Eye (tissue), 1 donor: ENCODE data around the gene SART3.

Experiments
- DNase-seq: peaks from one replicate; pipeline ENCODE4 v3.0.0-alpha.2; 2015

Gene SART3, protein sequence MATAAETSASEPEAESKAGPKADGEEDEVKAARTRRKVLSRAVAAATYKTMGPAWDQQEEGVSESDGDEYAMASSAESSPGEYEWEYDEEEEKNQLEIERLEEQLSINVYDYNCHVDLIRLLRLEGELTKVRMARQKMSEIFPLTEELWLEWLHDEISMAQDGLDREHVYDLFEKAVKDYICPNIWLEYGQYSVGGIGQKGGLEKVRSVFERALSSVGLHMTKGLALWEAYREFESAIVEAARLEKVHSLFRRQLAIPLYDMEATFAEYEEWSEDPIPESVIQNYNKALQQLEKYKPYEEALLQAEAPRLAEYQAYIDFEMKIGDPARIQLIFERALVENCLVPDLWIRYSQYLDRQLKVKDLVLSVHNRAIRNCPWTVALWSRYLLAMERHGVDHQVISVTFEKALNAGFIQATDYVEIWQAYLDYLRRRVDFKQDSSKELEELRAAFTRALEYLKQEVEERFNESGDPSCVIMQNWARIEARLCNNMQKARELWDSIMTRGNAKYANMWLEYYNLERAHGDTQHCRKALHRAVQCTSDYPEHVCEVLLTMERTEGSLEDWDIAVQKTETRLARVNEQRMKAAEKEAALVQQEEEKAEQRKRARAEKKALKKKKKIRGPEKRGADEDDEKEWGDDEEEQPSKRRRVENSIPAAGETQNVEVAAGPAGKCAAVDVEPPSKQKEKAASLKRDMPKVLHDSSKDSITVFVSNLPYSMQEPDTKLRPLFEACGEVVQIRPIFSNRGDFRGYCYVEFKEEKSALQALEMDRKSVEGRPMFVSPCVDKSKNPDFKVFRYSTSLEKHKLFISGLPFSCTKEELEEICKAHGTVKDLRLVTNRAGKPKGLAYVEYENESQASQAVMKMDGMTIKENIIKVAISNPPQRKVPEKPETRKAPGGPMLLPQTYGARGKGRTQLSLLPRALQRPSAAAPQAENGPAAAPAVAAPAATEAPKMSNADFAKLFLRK

DNA sequence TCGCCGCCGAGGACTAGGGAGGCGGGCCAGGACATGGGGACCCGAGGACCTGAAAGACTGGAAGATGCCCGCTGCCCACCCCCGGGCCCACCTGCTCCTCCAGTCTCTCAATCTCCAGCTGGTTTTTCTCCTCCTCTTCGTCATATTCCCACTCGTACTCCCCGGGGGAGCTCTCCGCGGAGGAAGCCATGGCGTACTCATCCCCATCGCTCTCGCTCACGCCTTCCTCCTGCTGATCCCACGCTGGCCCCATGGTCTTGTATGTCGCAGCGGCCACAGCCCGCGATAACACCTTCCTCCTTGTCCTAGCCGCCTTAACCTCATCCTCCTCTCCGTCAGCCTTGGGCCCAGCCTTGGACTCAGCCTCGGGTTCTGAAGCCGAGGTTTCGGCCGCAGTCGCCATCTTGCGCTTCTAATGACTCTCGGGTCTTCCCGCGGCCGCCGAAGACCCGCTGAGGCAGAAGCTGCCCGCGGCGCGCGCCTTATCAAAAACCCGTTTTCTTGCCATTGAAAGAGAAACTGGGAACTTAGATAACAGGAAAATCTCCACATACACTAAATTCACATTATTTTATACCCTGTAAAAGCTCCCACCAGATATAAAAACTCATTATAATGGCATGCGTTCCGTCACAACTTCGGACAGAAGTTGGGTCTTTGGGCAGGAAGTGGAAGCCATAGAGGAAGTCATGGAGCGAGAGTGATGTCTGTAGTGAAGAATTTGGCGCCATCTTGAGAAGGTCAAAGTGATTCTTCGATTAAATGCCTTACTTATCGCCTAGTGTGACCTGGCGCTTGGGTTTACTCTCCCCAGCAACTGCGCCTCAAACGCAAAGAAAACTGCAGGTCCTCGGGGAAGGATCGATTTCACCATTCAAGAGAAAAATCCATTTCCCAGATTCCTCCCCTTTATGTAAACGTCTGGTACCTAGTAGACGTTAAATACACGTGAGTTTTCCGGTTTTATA, at the start of gene SART3:
Gene SART3 (minus strand): TSS at position 422 of the 968 bp plus-strand sequence. CDS start 19 bp downstream, at position 403.
- peak; percentile 98 for DNase-seq

DNA sequence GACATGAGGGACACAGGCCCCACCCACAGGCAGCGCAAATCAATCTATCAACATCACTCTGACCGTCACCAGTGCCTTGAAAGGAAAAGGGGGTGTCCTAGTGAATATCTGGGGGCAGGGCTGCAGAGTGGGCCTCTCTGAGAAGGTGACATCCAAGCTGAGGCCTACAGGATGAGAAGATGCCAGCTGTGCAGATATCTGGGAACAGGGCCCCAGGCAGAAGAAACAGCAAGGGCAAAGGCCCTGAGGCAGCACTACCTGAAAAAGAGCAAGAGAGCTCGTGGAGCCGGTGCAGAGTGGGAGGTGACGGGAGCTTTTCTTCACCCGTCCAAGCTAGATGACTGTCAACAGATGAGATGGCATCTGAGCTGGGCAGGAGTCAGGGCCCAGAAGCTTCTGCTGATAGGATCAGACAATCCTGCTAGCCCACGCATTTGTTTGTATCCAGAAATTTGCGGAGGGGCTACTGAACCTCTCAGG, 49.4 kb upstream of the SART3 start:
- no peak for DNase-seq

DNA sequence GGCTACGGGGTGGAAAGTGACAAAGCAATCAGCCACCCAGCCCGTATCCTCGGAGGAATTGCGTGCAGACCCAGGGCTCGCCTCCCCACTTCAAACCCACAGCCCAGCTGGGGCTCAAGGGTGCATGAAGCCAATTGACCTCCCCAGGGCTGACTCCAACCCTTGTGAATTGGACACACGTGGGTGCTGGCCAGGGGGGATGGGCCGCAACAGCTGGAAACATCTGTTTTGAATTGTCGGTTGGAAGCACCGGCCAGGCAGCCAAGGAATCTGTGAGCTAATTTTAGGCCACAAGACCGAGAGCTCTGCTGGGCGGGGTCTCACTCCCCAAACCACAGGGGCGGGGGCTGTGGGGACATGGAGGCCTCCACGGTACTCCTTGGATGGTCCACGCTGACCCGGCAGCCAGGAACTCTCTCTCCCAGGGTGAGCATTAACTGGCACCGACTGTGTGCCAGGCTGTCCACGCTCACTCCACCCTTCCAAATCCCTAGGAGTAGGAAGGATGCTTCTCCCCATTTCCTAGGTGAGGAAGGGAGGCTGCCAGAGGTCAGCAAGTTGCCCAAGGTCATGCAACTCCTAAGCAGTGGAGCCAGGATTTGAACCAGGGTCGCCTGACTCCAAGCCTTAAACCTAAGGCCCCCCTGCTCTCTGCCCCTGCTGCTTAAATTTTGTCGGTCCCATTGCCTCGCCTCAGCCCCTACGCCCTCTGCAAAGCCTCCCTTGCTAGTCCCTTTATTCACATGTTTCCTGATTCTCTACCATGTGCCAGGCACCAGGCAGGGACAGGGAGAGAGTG, 48.8 kb upstream of the SART3 start:
- peak; percentile 85 for DNase-seq

DNA sequence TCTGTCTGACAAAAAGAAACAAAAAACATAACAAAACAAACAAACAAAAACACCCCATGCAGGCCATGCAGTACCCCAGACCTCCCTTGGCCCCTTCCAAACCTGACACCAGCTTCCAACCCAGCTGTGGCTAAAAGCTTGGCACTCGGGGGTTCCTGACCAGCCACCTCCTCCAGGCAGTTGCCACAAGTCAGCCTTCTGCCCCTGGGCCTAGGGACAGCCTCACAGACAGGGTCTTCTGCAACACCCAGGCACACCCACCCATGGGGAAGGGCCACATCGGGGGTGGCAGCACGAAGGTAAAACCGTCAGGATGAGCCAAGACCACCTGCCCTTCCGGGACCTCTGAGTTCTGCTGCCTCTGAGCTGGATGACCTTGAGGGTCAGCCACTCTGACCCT, 47.6 kb upstream of the SART3 start:
- DNase-seq: no peak

DNA sequence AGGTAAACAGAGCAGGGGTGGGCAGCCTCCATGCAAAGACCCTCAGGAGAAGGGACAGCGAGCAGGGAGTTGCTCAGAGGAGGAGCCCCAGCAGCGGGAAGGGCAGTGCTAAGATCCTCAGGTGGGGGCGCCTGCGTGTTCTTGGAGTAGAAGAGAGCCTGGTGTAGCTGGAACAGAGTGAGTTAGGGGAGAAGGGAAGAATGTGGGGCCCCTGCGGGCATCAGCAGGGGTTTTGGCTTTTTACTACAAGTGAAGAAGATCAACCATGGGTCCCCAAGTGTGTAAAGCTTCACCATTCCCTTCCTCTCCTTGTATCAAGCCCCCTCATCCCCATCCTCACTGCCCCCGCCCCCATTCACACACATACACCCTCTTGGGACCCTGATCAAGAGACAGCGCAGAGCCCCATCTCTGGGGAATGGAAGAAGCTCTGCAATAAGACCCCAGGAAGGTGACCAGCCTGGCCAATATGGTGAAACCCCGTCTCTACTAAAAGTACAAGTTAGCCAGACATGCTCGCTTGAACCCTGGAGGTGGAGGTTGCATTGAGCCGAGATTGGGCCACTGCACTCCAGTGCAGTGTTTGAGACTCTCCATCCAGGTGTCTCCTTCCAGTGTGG, 47.1 kb upstream of the SART3 start:
- no peak for DNase-seq

DNA sequence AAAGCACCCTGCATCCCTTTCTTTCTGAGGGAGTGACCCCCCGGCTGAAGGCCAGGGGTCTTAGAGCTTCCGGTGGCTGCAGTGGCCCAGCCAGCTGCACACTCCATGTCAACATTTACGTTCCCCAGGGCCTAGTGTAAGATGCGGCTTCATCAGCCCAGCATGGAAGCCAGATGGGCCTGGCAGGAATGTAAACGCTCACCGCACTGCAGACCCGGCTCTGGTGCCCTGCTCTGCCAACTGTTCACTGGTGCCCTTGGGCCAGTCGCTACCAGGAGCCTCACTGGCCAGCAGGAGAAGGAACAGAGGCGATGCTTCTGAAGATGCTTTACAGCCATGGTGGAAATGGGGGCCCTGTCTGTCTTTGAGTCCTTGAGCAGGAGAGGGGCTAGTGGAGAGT, 45.5 kb upstream of the SART3 start:
- no peak for DNase-seq

DNA sequence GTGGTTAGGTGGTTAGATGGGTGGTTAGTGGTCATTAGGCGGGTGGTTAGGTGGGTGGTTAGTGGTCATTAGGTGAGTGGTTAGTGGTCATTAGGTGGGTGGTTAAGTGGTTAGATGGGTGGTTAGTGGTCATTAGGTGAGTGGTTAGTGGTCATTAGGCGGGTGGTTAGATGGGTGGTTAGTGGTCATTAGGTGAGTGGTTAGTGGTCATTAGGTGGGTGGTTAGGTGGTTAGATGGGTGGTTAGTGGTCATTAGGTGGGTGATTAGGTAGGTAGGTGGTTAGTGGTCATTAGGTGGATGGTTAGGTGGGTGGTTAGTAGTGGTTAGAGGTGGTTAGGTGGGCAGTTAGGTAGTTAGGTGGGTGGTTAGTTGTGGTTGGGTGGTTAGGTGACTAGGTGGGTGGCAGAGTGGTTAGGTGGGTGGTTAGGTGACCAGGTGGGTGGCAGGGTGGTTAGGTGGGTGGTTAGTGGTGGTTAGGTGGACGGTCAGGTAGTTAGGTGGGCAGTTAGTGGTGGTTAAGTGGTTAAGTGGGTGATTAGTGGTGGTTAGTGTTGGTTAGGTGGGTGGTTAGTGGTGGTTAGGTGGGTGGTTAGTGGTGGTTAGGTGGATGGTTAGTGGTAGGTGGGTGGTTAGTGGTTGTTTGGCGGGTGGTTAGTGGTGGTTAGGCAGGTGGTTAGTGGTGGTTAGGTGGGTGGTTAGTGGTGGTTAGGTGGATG, 44.9 kb upstream of the SART3 start:
- no peak for DNase-seq

DNA sequence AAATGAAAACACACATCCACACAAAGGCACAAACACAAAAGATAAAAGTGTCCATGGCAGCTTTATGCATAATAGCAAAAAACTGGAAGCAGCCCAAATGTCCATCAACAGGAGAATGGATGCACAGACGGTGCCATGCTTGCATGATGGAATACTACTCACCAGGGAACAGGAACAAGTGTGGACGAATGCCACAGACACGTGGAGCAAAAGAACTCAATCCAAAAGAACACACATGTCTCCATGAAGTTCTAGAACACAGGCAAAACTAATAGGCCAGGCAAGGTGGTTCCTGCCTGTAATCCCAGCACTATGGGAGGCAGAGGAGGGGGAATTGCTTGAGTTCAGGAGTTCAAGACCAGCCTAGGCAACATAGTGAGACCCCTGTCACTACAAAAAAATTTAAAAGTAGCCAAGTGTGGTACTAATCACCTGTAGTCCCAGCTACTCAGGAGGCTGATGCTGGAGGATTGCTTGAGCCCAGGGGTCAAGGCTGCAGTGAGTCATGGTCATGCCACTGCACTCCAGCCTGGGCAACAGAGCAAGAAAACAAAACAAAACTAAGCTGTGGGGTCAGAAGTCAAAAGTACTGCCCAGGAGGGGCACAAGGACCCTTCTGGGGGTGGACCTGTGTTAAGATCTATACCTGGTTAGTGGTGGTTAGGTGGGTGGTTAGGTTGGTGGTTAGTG, 44.2 kb upstream of the SART3 start:
- DNase-seq: peak; percentile 21

DNA sequence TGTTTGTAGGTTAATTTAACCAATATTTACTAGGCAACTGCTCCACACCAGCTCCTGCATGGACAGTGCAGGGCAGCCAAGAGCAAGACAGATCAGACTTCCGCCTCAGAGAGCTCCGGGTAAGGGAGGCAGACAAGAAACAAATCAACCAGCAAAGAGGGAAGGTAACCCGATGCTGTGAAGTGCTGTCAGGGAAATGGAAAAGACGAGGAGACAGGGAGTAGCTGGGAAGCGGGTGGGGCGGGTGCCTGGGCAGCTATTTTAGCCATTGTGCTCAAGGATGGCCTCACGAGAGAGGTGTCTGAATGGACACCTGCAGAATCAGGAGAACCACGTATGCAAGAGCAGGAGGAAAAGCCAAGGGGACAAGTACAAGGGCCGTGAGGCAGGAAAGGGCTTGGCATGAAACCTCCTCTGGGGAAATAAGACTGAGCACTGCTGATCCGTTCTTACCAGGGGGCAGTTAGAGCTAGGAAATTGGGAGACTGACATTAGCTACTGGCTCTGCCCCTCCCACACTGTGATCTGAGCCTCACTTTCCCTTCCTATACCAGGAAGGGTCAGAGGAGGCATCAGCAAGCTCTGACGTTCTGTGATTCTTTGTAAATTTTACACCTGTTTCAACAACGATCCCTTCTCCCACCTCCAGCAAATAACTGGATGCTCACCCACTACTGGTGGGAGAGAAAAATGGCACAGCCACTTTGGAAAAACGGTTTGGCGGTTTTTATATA, 43.4 kb upstream of the SART3 start:
- no peak for DNase-seq

DNA sequence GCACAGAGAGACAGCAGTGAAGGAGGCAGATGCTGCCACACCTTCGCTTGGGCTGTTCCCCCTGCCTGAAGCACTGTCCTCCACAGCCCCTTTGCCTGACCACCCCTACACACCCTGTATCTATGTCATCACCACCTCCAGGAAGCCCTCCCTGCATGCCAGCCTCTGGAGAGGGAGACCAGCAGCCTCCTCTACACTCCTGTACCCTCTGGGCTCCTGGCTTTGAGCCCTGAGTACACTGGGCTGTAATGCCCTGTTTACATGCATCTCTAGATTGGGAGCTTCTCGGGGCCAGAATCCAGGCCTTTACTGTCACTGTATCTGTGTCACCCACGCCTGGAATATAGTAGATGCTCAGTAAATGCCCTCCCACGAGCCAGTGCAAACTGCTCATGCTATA, 42.8 kb upstream of the SART3 start:
- no peak for DNase-seq

DNA sequence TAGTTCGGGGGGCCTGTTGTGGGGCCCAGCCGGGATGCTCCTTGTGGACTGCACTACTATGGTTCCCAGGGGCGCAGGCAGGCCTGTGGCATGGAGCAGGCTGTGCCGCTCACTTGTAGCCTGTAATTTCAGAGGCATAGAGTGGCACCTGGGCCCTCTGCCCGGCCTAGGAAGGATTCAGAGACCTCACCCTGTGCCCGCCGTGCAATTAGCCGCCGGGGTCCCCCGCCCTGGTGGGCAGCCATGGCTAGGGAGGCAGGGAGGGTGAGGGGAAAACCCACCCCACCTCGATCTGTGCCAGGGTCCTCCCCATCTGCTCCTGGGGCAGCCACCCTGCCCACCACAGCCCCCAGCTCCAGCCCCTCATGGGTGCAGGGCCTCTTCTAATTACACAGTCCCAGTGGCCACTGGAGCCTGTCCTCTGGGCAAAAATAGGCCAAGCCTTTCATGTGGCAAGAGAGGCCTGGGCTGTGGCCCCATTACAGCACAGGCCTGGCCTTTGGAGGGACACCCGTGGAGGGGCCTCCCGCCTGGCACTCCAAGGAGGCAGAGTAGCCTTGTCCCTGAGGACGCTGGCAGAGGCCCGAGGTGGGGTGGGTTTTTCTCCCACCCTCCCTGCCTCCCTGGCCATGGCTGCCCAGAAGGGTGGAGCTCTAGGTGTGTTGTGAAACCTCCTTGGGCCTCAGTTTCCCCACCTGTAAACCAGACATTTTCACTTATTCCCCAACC, 42.2 kb upstream of the SART3 start:
- DNase-seq: no peak

DNA sequence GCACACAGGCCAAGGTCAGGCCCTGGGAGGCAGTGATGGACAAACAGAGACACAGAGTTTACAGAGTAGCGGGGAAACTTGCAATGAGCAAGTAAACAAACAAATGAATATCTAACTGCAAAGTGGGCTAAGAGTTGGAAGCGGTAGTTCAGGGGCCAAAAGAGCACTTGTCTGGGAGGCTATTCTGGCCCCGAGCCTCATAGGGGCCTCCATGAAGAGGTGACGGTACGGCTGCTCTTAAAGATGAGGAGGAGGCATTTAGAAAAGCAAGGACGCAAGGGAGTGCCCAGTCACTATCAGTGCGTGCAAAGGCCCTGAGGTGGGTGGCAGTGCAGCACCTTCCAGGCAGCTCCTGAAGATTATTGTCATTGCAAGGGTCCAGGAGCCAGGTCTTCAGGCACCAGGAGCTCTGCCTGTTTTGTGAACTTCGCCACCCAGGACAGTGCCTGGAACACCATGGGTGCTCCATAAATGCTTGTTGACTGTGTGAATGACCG, 41.3 kb upstream of the SART3 start:
- DNase-seq: no peak

DNA sequence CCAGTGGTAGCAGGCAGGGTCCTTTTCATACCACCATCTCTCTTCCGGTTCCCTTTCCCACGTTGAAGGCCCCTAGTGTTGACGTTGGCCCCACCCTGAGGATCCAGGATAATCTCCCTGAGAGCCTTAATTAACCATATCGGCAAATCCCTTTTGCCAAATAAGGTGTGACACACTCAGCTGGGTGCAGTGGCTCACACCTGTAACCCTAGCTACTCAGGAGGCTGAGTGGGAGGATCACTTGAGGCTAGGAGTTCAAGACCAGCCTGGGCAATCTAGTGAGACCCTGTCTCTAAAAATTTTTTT, 39.7 kb upstream of the SART3 start:
- DNase-seq: no peak

DNA sequence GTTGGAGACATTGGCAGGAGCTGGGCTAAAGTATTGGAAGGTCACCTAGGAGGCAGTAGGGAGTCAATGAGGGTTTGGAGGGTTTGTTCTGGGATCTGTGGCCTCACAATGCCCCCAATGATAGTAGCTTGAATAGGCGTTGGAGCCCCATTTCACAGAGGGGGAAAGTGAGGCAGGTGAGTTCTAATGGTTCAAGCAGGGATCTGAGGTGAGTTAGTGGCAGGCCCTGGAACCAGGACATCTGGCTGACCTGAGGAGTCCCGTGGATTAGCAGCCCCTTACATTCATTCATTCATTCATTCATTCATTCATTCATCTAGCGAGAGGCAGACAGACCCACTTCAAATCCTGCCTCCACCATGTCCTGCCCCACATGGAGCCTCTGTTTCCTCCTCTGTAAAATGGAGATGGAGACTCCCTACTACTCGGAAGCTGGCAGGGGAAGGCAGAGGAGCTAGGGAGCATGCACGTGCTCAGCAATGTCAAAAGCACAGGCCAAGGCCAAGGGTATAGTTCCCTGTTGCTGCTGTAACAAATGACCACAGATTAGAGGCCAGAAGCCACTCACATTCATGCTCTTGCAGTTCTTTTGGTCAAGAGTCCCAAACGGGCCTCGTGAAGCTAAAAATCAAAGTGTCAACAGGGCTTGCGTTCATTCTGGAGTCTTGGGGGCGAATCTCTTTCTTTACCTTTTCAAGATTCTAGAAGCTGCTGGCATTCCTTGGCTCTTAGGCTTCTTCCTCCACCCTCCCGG, 39.2 kb upstream of the SART3 start:
- DNase-seq: no peak

DNA sequence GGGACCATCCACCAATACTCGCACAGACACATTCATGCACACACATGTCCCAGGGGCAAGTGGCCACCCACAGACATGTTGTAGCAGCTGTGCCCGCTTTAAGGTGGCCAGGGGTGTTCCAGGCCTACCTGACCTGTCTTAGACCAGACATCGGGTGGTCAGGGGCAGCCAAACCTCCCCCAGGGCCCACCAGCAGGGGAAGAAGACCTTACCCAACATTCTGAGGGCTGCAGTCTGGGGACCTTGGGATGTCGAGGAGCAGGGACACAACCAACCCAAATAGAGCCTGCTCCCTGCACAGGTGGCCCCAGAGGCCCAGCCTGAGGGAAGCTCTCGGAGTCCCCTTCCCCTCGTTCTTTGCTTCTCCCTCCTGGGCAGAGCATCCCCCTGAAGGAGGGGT, 38.6 kb upstream of the SART3 start:
- DNase-seq: no peak

DNA sequence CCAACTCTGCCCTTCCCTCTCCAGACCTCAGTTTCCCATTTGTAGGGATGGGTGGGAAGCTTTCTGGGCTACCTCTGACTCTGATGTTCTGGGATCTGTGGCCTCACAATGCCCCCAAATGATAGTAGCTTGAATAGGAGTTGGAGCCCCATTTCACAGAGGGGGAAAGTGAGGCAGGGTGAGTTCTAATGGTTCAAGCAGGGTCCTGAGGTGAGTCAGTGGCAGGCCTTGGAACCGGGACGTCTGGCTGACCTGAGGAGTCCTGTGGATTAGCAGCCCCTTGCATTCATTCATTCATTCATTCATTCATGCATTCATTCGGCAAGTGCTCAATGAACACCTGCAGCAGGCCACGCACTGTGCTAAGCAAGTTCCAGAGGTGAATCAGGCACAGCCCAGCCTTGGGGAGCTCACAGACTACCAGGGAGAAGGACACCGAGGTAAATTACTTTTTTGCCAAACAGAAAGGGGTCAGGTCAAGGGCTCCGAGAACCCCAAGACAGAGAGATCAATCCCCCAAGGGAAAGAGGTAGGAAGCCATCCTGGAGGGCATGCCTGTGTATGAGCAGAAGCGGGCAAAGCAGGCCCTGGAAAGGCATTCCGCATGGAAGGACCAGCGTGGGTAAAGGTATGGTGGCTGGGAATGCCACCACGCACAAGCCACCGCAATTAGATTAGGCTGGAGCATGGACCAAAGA, 37.7 kb upstream of the SART3 start:
- no peak for DNase-seq
